DND-41 (cell line): ENCODE results near the gene CAPG.

ENCODE experiments used
- ATAC-seq: fragments of 200-7000 bp; cut with Tn5 transposase; 3 replicates; pipeline ENCODE4 v1.9.1; 2021; ENCODE audit warnings: low read depth; ENCODE audit not compliant: insufficient read depth
- DNase-seq: peaks from one replicate; pipeline ENCODE4 v3.0.0-alpha.2; 2020
- H2AFZ ChIP-seq: 2 replicates; pipeline ENCODE4 v1.6.0; 2012; ENCODE audit warnings: low read depth, low read length
- H3K27ac ChIP-seq: 2 replicates; pipeline ENCODE4 v1.5.1; 2012; ENCODE audit warnings: low read length, inconsistent platforms
- H3K27me3 ChIP-seq: fragments of 200-600 bp; sonication (generic); 2 replicates; pipeline ENCODE4 v1.6.0; 2012; ENCODE audit warnings: low read length, mild to moderate bottlenecking, inconsistent platforms; ENCODE audit not compliant: insufficient read depth, poor library complexity
- H3K36me3 ChIP-seq: 2 replicates; pipeline ENCODE4 v1.5.1; 2012; ENCODE audit warnings: low read length, inconsistent platforms; ENCODE audit not compliant: insufficient read depth
- H3K4me1 ChIP-seq: 2 replicates; pipeline ENCODE4 v1.5.1; 2012; ENCODE audit warnings: mild to moderate bottlenecking, low read length; ENCODE audit not compliant: insufficient read depth
- H3K4me2 ChIP-seq: 2 replicates; pipeline ENCODE4 v1.6.0; 2012; ENCODE audit warnings: mild to moderate bottlenecking, moderate library complexity, low read length, inconsistent platforms; ENCODE audit not compliant: insufficient read depth
- H3K4me3 ChIP-seq, 2 experiments: fragments of 200-600 bp in 1 of 2; shearing (Covaris generic) in 1 of 2; 2 replicates each; pipeline ENCODE4 v1.5.1; 2012 to 2016; ENCODE audit warnings: inconsistent platforms in 2 of 2, low read length in 2 of 2, mild to moderate bottlenecking in 2 of 2, low read depth in 1 of 2, moderate library complexity in 1 of 2
- H3K79me2 ChIP-seq: 2 replicates; pipeline ENCODE4 v1.6.0; 2012; ENCODE audit warnings: low read length, inconsistent platforms; ENCODE audit not compliant: insufficient read depth
- H3K9ac ChIP-seq: 2 replicates; pipeline ENCODE4 v1.6.0; 2012; ENCODE audit warnings: low read depth, mild to moderate bottlenecking, inconsistent platforms, low read length, moderate library complexity
- H3K9me3 ChIP-seq: 2 replicates; pipeline ENCODE4 v1.5.1; 2012; ENCODE audit warnings: low read length, moderate library complexity, mild to moderate bottlenecking, inconsistent platforms; ENCODE audit not compliant: insufficient read depth, severe bottlenecking
- H4K20me1 ChIP-seq: 2 replicates; pipeline ENCODE4 v1.6.0; 2012; ENCODE audit warnings: low read length; ENCODE audit not compliant: insufficient read depth
- CTCF ChIP-seq: IDR thresholded peaks from 2 replicates; pipeline ENCODE4 v1.5.1; 2012; ENCODE audit warnings: borderline replicate concordance, low read length, moderate library complexity, mild to moderate bottlenecking; ENCODE audit not compliant: poor library complexity, severe bottlenecking; ENCODE audit errors: extremely low read depth
- EZH2 ChIP-seq: IDR thresholded peaks from 3 replicates; pipeline ENCODE4 v1.6.1; 2012; ENCODE audit warnings: borderline replicate concordance, low read depth, mild to moderate bottlenecking, moderate library complexity, low read length, inconsistent platforms; ENCODE audit not compliant: severe bottlenecking

The CAPG gene

GRCh38 chr2:85457877-85458316 is 47.7 kb upstream of the CAPG start:
- H3K27me3 ChIP-seq: no peaks in the 10 kb centered on the region
- no peaks in the 10 kb centered on the region for H3K4me1 ChIP-seq
- no peaks in the 10 kb centered on the region for H4K20me1 ChIP-seq
- H3K4me2 ChIP-seq: no peak overlapping the region
- H3K4me3 ChIP-seq: no peak overlapping the region
- DNase-seq: no peak
- no peaks in the 10 kb centered on the region for H3K79me2 ChIP-seq
- no peak for TF ChIP-seq EZH2
- TF ChIP-seq CTCF: no peak
- no peak overlapping the region for H3K27ac ChIP-seq
- no peak for ATAC-seq
- H2AFZ ChIP-seq: no peak overlapping the region
- no peaks in the 10 kb centered on the region for H3K9me3 ChIP-seq
- H3K9ac ChIP-seq: no peak overlapping the region
- no peaks in the 10 kb centered on the region for H3K36me3 ChIP-seq

- H2AFZ ChIP-seq: no peak overlapping the region
- no peaks in the 10 kb centered on the region for H4K20me1 ChIP-seq
- H3K79me2 ChIP-seq: no peaks in the 10 kb centered on the region
- no peak overlapping the region for H3K4me3 ChIP-seq
- H3K4me1 ChIP-seq: no peaks in the 10 kb centered on the region
- DNase-seq (no peak), ATAC-seq (no peak)
- no peaks in the 10 kb centered on the region for H3K36me3 ChIP-seq
- H3K9ac ChIP-seq: no peak overlapping the region
- H3K4me2 ChIP-seq: no peak overlapping the region
- H3K27me3 ChIP-seq: no peaks in the 10 kb centered on the region
- H3K27ac ChIP-seq: no peak overlapping the region
- no peaks in the 10 kb centered on the region for H3K9me3 ChIP-seq
- no peak for TF ChIP-seq CTCF
- no peak for TF ChIP-seq EZH2
Measured at GRCh38 chr2:85457043-85457442, 46.9 kb upstream of the CAPG start.

- ATAC-seq: no peak
- Histone ChIP-seq H3K36me3 (no peaks in the 10 kb centered on the region), H3K9me3 (no peaks in the 10 kb centered on the region), H3K27ac (no peak overlapping the region), H3K4me1 (no peaks in the 10 kb centered on the region), H3K4me2 (no peak overlapping the region), H4K20me1 (no peaks in the 10 kb centered on the region), H3K27me3 (no peaks in the 10 kb centered on the region), H3K9ac (no peak overlapping the region), H3K79me2 (no peaks in the 10 kb centered on the region), H3K4me3 (no peak overlapping the region), H2AFZ (no peak overlapping the region)
- TF ChIP-seq EZH2 (no peak), CTCF (no peak)
- no peak for DNase-seq
Measured at GRCh38 chr2:85455552-85456090, 45.5 kb upstream of the CAPG start.

- Histone ChIP-seq H3K4me2 (no peak overlapping the region), H3K9me3 (no peaks in the 10 kb centered on the region), H3K79me2 (no peaks in the 10 kb centered on the region), H3K36me3 (no peaks in the 10 kb centered on the region), H3K27ac (no peak overlapping the region), H3K4me1 (no peaks in the 10 kb centered on the region), H2AFZ (no peak overlapping the region), H3K9ac (no peak overlapping the region), H3K27me3 (no peaks in the 10 kb centered on the region), H4K20me1 (no peaks in the 10 kb centered on the region), H3K4me3 (no peak overlapping the region)
- DNase-seq (no peak), ATAC-seq (no peak)
- TF ChIP-seq EZH2: no peak
- no peak for TF ChIP-seq CTCF
Measured at GRCh38 chr2:85453571-85453970, 43.4 kb upstream of the CAPG start.
